ENCODE results near the gene R3HDM2. TPM values are rescaled to one million over a fixed set of nuclear protein-coding genes. Genes with fewer than 3 reads are reported as not detected.

Gene R3HDM2
- total RNA-seq, 3 donors from 2014 or later = 31.6 to 43.0 (median 35.7) TPM

DNA sequence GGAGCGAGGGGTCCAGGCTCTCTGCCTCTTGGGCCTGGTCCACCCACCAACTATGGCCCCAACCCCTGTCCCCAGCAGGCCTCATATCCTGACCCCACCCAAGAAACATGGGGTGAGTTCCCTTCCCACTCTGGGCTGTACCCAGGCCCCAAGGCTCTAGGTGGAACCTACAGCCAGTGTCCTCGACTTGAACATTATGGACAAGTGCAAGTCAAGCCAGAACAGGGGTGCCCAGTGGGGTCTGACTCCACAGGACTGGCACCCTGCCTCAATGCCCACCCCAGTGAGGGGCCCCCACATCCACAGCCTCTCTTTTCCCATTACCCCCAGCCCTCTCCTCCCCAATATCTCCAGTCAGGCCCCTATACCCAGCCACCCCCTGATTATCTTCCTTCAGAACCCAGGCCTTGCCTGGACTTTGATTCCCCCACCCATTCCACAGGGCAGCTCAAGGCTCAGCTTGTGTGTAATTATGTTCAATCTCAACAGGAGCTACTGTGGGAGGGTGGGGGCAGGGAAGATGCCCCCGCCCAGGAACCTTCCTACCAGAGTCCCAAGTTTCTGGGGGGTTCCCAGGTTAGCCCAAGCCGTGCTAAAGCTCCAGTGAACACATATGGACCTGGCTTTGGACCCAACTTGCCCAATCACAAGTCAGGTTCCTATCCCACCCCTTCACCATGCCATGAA lies 40.3 kb upstream of the R3HDM2 start:
- Histone ChIP-seq H3K27me3 (peaks cover 0 to 19% of the 10 kb centered on the region in 2 donors), H3K4me3 (no peak overlapping the region), H3K4me1 (peaks cover 0 to 13% of the 10 kb centered on the region in 2 donors), H3K36me3 (no peaks in the 10 kb centered on the region), H3K9me3 (no peaks in the 10 kb centered on the region), H3K27ac (no peak overlapping the region)
- no peak for DNase-seq (ENCODE audit: low spot score in 2 of 2)
- TF ChIP-seq, protein P1, sequence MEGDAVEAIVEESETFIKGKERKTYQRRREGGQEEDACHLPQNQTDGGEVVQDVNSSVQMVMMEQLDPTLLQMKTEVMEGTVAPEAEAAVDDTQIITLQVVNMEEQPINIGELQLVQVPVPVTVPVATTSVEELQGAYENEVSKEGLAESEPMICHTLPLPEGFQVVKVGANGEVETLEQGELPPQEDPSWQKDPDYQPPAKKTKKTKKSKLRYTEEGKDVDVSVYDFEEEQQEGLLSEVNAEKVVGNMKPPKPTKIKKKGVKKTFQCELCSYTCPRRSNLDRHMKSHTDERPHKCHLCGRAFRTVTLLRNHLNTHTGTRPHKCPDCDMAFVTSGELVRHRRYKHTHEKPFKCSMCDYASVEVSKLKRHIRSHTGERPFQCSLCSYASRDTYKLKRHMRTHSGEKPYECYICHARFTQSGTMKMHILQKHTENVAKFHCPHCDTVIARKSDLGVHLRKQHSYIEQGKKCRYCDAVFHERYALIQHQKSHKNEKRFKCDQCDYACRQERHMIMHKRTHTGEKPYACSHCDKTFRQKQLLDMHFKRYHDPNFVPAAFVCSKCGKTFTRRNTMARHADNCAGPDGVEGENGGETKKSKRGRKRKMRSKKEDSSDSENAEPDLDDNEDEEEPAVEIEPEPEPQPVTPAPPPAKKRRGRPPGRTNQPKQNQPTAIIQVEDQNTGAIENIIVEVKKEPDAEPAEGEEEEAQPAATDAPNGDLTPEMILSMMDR (IDR thresholded peaks at IDR 0.05) = no peak
- no peak for TF ChIP-seq POLR2A (IDR thresholded peaks at IDR 0.05)
- TF ChIP-seq POLR2AphosphoS5 (IDR thresholded peaks at IDR 0.05) = no peak
- intact Hi-C loops (cut with DNase I; ENCODE audit: low total_unique reads) = no loop called here

DNA sequence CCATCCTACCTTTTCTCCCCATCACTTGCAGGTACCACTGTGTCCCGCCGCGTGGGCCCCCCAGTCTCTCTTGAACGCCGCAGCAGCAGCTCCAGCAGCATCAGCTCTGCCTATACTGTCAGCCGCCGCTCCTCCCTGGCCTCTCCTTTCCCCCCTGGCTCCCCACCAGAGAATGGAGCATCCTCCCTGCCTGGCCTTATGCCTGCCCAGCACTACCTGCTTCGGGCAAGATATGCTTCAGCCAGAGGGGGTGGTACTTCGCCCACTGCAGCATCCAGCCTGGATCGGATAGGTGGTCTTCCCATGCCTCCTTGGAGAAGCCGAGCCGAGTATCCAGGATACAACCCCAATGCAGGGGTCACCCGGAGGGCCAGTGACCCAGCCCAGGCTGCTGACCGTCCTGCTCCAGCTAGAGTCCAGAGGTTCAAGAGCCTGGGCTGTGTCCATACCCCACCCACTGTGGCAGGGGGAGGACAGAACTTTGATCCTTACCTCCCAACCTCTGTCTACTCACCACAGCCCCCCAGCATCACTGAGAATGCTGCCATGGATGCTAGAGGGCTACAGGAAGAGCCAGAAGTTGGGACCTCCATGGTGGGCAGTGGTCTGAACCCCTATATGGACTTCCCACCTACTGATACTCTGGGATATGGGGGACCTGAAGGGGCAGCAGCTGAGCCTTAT lies 39.6 kb upstream of the R3HDM2 start:
- no peak for DNase-seq (ENCODE audit: low spot score in 2 of 2)
- H3K4me3 ChIP-seq = no peak overlapping the region
- H3K9me3 ChIP-seq = no peaks in the 10 kb centered on the region
- H3K27me3 ChIP-seq = peaks cover 0 to 12% of the 10 kb centered on the region in 2 donors
- no peaks in the 10 kb centered on the region for H3K36me3 ChIP-seq
- TF ChIP-seq, protein P1 (IDR thresholded peaks at IDR 0.05) = no peak
- TF ChIP-seq POLR2AphosphoS5 (IDR thresholded peaks at IDR 0.05) = no peak
- no peak for TF ChIP-seq POLR2A (IDR thresholded peaks at IDR 0.05)
- intact Hi-C loops (cut with DNase I; ENCODE audit: low total_unique reads) = no loop called here
- peaks cover 0 to 6% of the 10 kb centered on the region in 2 donors for H3K4me1 ChIP-seq
- no peak overlapping the region for H3K27ac ChIP-seq

DNA sequence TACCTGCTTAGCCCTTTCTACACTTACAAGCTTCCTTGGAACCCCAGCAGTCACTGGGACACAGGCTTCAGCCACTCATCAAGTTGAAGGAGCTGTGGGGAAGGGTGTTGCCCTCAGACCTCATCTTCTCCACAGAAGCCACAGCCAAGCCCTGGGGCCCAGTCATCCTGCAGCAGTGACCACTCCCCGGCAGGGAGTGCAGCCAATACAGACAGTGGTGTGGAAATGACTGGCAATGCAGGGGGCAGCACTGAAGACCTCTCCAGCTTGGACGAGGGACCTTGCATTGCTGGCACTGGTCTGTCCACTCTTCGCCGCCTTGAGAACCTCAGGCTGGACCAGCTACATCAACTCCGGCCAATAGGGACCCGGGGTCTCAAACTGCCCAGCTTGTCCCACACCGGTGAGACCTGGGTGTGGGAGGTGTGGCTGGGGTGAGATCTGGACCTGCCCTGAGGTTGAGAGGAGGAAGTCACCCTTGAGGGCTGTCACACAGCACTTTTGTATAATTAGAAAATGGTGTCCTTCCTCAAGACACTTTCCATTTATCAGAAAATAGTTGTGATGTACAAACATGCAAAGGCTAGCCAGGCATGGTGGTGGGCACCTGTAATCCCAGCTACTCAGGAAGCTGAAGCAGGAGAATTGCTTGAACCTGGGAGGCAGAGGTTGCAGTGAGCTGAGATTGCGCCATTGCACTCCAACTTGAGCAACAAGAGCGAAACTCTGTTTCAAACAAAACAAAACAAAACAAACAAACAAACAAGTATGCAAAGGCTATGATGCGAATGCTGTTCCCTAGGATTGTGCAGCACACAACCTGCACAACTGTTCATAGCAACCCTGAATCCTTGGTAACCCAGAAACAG lies 38.7 kb upstream of the R3HDM2 start:
- peaks cover 0 to 4% of the 10 kb centered on the region in 2 donors for H3K27me3 ChIP-seq
- intact Hi-C loops (cut with DNase I; ENCODE audit: low total_unique reads) = no loop called here
- no peaks in the 10 kb centered on the region for H3K36me3 ChIP-seq
- TF ChIP-seq POLR2A (IDR thresholded peaks at IDR 0.05) (no peak), POLR2AphosphoS5 (IDR thresholded peaks at IDR 0.05) (no peak)
- TF ChIP-seq, protein P1 (IDR thresholded peaks at IDR 0.05) = no peak
- no peak overlapping the region for H3K27ac ChIP-seq
- H3K9me3 ChIP-seq = no peaks in the 10 kb centered on the region
- H3K4me3 ChIP-seq = no peak overlapping the region
- H3K4me1 ChIP-seq = no peaks in the 10 kb centered on the region
- no peak for DNase-seq (ENCODE audit: low spot score in 2 of 2)

DNA sequence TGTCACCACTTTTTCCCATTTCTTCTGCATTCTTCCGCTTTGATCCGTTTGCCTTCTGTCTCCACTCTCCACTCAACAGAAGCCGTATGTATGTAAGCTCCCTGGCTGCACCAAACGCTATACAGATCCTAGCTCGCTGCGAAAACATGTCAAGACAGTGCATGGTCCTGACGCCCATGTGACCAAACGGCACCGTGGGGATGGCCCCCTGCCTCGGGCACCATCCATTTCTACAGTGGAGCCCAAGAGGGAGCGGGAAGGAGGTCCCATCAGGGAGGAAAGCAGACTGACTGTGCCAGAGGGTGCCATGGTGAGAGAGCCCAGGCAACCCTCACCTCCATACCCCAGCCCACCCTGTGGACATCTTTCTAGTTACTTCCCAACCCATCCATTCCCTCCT lies 37.1 kb upstream of the R3HDM2 start:
- intact Hi-C loops (cut with DNase I; ENCODE audit: low total_unique reads) = no loop called here

More for the DNA sequence above, 37.1 kb upstream of the R3HDM2 start:
- TF ChIP-seq, protein P1 (IDR thresholded peaks at IDR 0.05) = no peak
- H3K36me3 ChIP-seq = no peaks in the 10 kb centered on the region
- H3K9me3 ChIP-seq = no peaks in the 10 kb centered on the region
- no peaks in the 10 kb centered on the region for H3K4me1 ChIP-seq
- no peak overlapping the region for H3K27ac ChIP-seq
- no peak for DNase-seq (ENCODE audit: low spot score in 2 of 2)
- no peaks in the 10 kb centered on the region for H3K27me3 ChIP-seq
- no peak overlapping the region for H3K4me3 ChIP-seq

Data from breast epithelium (tissue), 4 donors.